ENCODE results near the gene NBPF26. TPM values are rescaled to one million over a fixed set of nuclear protein-coding genes. Genes with fewer than 3 reads are reported as not detected.
"Not testable (repeated sequence)": the region's sequence is repeated elsewhere in the genome, so short reads cannot be mapped to it uniquely, and the experiment has no call there.

The NBPF26 gene
- total and polyA plus RNA-seq, 2 donors: 2.7 to 9.3 TPM

GRCh38 chr1:120850287-120850536 is 126.5 kb downstream of the NBPF26 start:
- not testable (repeated sequence) for H3K27me3 ChIP-seq (ENCODE audit: control insufficient read depth in 2 of 2, insufficient read depth in 1 of 2, low read length in 1 of 2); H3K9me3 ChIP-seq (ENCODE audit: control insufficient read depth in 2 of 2, insufficient read depth in 1 of 2, low read length in 1 of 2); H3K36me3 ChIP-seq (ENCODE audit: control insufficient read depth in 2 of 2, insufficient read depth in 2 of 2, low read length in 1 of 2); H3K4me1 ChIP-seq (ENCODE audit: control insufficient read depth in 2 of 2, insufficient read depth in 2 of 2, low read length in 2 of 2)
- Histone ChIP-seq H3K27ac (ENCODE audit: low read depth in 1 of 2, low read length in 1 of 2) (peak overlapping the region; percentile 31 to 82), H3K4me3 (ENCODE audit: low read length in 2 of 2) (peak overlapping the region in 1 of 2 donors; percentile 26)
- DNase-seq (ENCODE audit: low read depth in 6 of 9, low spot score in 9 of 9): peak in 2 of 9 donors; percentile 23 to 58
- 0% methylated on average over 1 of the region's 8 CpGs for WGBS

GRCh38 chr1:120850537-120851421 is 127.0 kb downstream of the NBPF26 start:
- H3K9me3 ChIP-seq (ENCODE audit: control insufficient read depth in 2 of 2, insufficient read depth in 1 of 2, low read length in 1 of 2); H3K36me3 ChIP-seq (ENCODE audit: control insufficient read depth in 2 of 2, insufficient read depth in 2 of 2, low read length in 1 of 2); H3K4me1 ChIP-seq (ENCODE audit: control insufficient read depth in 2 of 2, insufficient read depth in 2 of 2, low read length in 2 of 2); H3K27me3 ChIP-seq (ENCODE audit: control insufficient read depth in 2 of 2, insufficient read depth in 1 of 2, low read length in 1 of 2): not testable (repeated sequence)
- DNase-seq (ENCODE audit: low read depth in 6 of 9, low spot score in 9 of 9): peak in 6 of 9 donors; percentile 44 to 92 (median 72)
- Histone ChIP-seq H3K4me3 (ENCODE audit: low read length in 2 of 2) (peak overlapping the region; percentile 26 to 38), H3K27ac (ENCODE audit: low read depth in 1 of 2, low read length in 1 of 2) (peak overlapping the region; percentile 80 to 82)
- 0% methylated on average over 29 of the region's 50 CpGs for WGBS

GRCh38 chr1:120858144-120858543 is 134.4 kb downstream of the NBPF26 start:
- not testable (repeated sequence) for H3K27ac ChIP-seq (ENCODE audit: low read depth in 1 of 2, low read length in 1 of 2); H3K27me3 ChIP-seq (ENCODE audit: control insufficient read depth in 2 of 2, insufficient read depth in 1 of 2, low read length in 1 of 2); H3K9me3 ChIP-seq (ENCODE audit: control insufficient read depth in 2 of 2, insufficient read depth in 1 of 2, low read length in 1 of 2); DNase-seq (ENCODE audit: low read depth in 6 of 9, low spot score in 9 of 9); H3K36me3 ChIP-seq (ENCODE audit: control insufficient read depth in 2 of 2, insufficient read depth in 2 of 2, low read length in 1 of 2); H3K4me1 ChIP-seq (ENCODE audit: control insufficient read depth in 2 of 2, insufficient read depth in 2 of 2, low read length in 2 of 2); H3K4me3 ChIP-seq (ENCODE audit: low read length in 2 of 2)
- WGBS: 92% methylated on average over 2 of the region's 2 CpGs

GRCh38 chr1:120859615-120860234 is 136.0 kb downstream of the NBPF26 start:
- not testable (repeated sequence) for H3K9me3 ChIP-seq (ENCODE audit: control insufficient read depth in 2 of 2, insufficient read depth in 1 of 2, low read length in 1 of 2); H3K4me3 ChIP-seq (ENCODE audit: low read length in 2 of 2); H3K27me3 ChIP-seq (ENCODE audit: control insufficient read depth in 2 of 2, insufficient read depth in 1 of 2, low read length in 1 of 2); H3K27ac ChIP-seq (ENCODE audit: low read depth in 1 of 2, low read length in 1 of 2); H3K36me3 ChIP-seq (ENCODE audit: control insufficient read depth in 2 of 2, insufficient read depth in 2 of 2, low read length in 1 of 2); H3K4me1 ChIP-seq (ENCODE audit: control insufficient read depth in 2 of 2, insufficient read depth in 2 of 2, low read length in 2 of 2); DNase-seq (ENCODE audit: low read depth in 6 of 9, low spot score in 9 of 9)
- WGBS: 96% methylated on average over 3 of the region's 8 CpGs

GRCh38 chr1:120878206-120878605 is 154.5 kb downstream of the NBPF26 start:
- not testable (repeated sequence) for DNase-seq (ENCODE audit: low read depth in 6 of 9, low spot score in 9 of 9); H3K27me3 ChIP-seq (ENCODE audit: control insufficient read depth in 2 of 2, insufficient read depth in 1 of 2, low read length in 1 of 2); H3K9me3 ChIP-seq (ENCODE audit: control insufficient read depth in 2 of 2, insufficient read depth in 1 of 2, low read length in 1 of 2); H3K36me3 ChIP-seq (ENCODE audit: control insufficient read depth in 2 of 2, insufficient read depth in 2 of 2, low read length in 1 of 2); H3K4me3 ChIP-seq (ENCODE audit: low read length in 2 of 2); H3K27ac ChIP-seq (ENCODE audit: low read depth in 1 of 2, low read length in 1 of 2); H3K4me1 ChIP-seq (ENCODE audit: control insufficient read depth in 2 of 2, insufficient read depth in 2 of 2, low read length in 2 of 2)

GRCh38 chr1:120880056-120880455 is 156.3 kb downstream of the NBPF26 start:
- not testable (repeated sequence) for H3K4me3 ChIP-seq (ENCODE audit: low read length in 2 of 2); H3K27ac ChIP-seq (ENCODE audit: low read depth in 1 of 2, low read length in 1 of 2); H3K4me1 ChIP-seq (ENCODE audit: control insufficient read depth in 2 of 2, insufficient read depth in 2 of 2, low read length in 2 of 2); H3K27me3 ChIP-seq (ENCODE audit: control insufficient read depth in 2 of 2, insufficient read depth in 1 of 2, low read length in 1 of 2); DNase-seq (ENCODE audit: low read depth in 6 of 9, low spot score in 9 of 9); H3K9me3 ChIP-seq (ENCODE audit: control insufficient read depth in 2 of 2, insufficient read depth in 1 of 2, low read length in 1 of 2); H3K36me3 ChIP-seq (ENCODE audit: control insufficient read depth in 2 of 2, insufficient read depth in 2 of 2, low read length in 1 of 2)
- WGBS: 89% methylated on average over 1 of the region's 1 CpG

- not testable (repeated sequence) for H3K27ac ChIP-seq (ENCODE audit: low read depth in 1 of 2, low read length in 1 of 2); H3K36me3 ChIP-seq (ENCODE audit: control insufficient read depth in 2 of 2, insufficient read depth in 2 of 2, low read length in 1 of 2); DNase-seq (ENCODE audit: low read depth in 6 of 9, low spot score in 9 of 9); H3K4me3 ChIP-seq (ENCODE audit: low read length in 2 of 2); H3K9me3 ChIP-seq (ENCODE audit: control insufficient read depth in 2 of 2, insufficient read depth in 1 of 2, low read length in 1 of 2); H3K4me1 ChIP-seq (ENCODE audit: control insufficient read depth in 2 of 2, insufficient read depth in 2 of 2, low read length in 2 of 2); H3K27me3 ChIP-seq (ENCODE audit: control insufficient read depth in 2 of 2, insufficient read depth in 1 of 2, low read length in 1 of 2)
These were observed 158.2 kb downstream of the NBPF26 start for GRCh38 chr1:120881934-120882333.

Other genes starting within 250 kb of the NBPF26 start
- gene PPIAL4A, start 165.8 kb downstream of the NBPF26 start, total RNA-seq: not detected
- gene PPIAL4A, start 165.8 kb downstream of the NBPF26 start, polyA plus RNA-seq: not detected

Measured in thymus (tissue), 11 donors.